CD14-positive monocyte (primary cell): ENCODE data around the gene HDAC6. TPM values are rescaled to one million over a fixed set of nuclear protein-coding genes. Genes with fewer than 3 reads are reported as not detected.
A peak's percentile ranks its signal among the peaks of the same experiment; 100 is the strongest.
"Not testable (repeated sequence)": the region's sequence is repeated elsewhere in the genome, so short reads cannot be mapped to it uniquely, and the experiment has no call there.

ENCODE experiments used
- DNase-seq, 3 donors: peaks; one replicate each; pipeline ENCODE4 v3.0.0-alpha.2; 2011 to 2022
- H2AFZ ChIP-seq: 2 replicates; pipeline ENCODE4 v1.6.0; 2012; ENCODE audit warnings: mild to moderate bottlenecking, low read depth, low read length, inconsistent platforms; ENCODE audit not compliant: insufficient read depth, poor library complexity, severe bottlenecking
- H3K27ac ChIP-seq, 2 donors: 1 replicate in 1 of 2; 2 replicates in 1 of 2; pipeline ENCODE4 v1.5.1; 2012 to 2013; ENCODE audit warnings: low read length in 2 of 2, control low read depth in 1 of 2, inconsistent platforms in 1 of 2, low read depth in 1 of 2, mild to moderate bottlenecking in 1 of 2
- H3K27me3 ChIP-seq, 2 donors: one replicate each; pipeline versions ENCODE4 v1.6.0 to v1.6.1; 2011 to 2013; ENCODE audit warnings: low read length in 2 of 2; ENCODE audit not compliant: control insufficient read depth in 2 of 2, insufficient read depth in 2 of 2
- H3K36me3 ChIP-seq, 2 donors: replicated peaks in 1 of 2; 1 replicate in 1 of 2; 2 replicates in 1 of 2; pipeline versions ENCODE4 v1.5.1 to v1.6.1; 2012 to 2013; ENCODE audit warnings: low read length in 2 of 2, control low read depth in 1 of 2, inconsistent platforms in 1 of 2, mild to moderate bottlenecking in 1 of 2; ENCODE audit not compliant: insufficient read depth in 2 of 2, control insufficient read depth in 1 of 2
- H3K4me1 ChIP-seq, 2 donors: 1 replicate in 1 of 2; 2 replicates in 1 of 2; pipeline versions ENCODE4 v1.5.1 to v1.6.1; 2012 to 2013; ENCODE audit warnings: low read length in 2 of 2, control low read depth in 1 of 2, inconsistent platforms in 1 of 2, mild to moderate bottlenecking in 1 of 2, moderate library complexity in 1 of 2; ENCODE audit not compliant: insufficient read depth in 2 of 2, control insufficient read depth in 1 of 2
- H3K4me2 ChIP-seq: replicated peaks from 2 replicates; pipeline ENCODE3; 2012; ENCODE audit warnings: low read length, moderate library complexity, mild to moderate bottlenecking; ENCODE audit not compliant: poor library complexity, severe bottlenecking; ENCODE audit errors: extremely low read depth
- H3K4me3 ChIP-seq, 3 experiments: fragments of 200-600 bp in 1 of 3; sonication (generic) in 1 of 3; replicated peaks in 1 of 3; 1 replicate in 2 of 3; 2 replicates in 1 of 3; pipeline ENCODE4 v1.5.1; 2011 to 2013; ENCODE audit warnings: low read length in 3 of 3, mild to moderate bottlenecking in 3 of 3, control low read depth in 2 of 3, low read depth in 2 of 3, inconsistent platforms in 1 of 3, moderate library complexity in 1 of 3
- H3K79me2 ChIP-seq: 2 replicates; pipeline ENCODE4 v1.6.0; 2012; ENCODE audit warnings: mild to moderate bottlenecking, control low read depth, inconsistent platforms, low read length, moderate library complexity; ENCODE audit not compliant: insufficient read depth
- H3K9ac ChIP-seq: 2 replicates; pipeline ENCODE4 v1.6.0; 2017; ENCODE audit warnings: low read length, mild to moderate bottlenecking; ENCODE audit not compliant: insufficient read depth, poor library complexity, severe bottlenecking
- H3K9me3 ChIP-seq, 2 donors: replicated peaks in 1 of 2; 1 replicate in 1 of 2; 2 replicates in 1 of 2; pipeline versions ENCODE4 v1.5.1 to v1.6.1; 2012 to 2013; ENCODE audit warnings: low read length in 2 of 2, control low read depth in 1 of 2; ENCODE audit not compliant: control insufficient read depth in 1 of 2, insufficient read depth in 1 of 2
- H4K20me1 ChIP-seq: 2 replicates; pipeline ENCODE4 v1.6.0; 2012; ENCODE audit warnings: mild to moderate bottlenecking, low read length, control low read depth, moderate library complexity; ENCODE audit not compliant: insufficient read depth
- H3K27ac Mint-ChIP-seq, 7 donors: one replicate each; pipeline ENCODE4 v1.8.0; 2020; ENCODE audit warnings: mild to moderate bottlenecking in 7 of 7, mixed read lengths in 7 of 7, moderate library complexity in 6 of 7, inconsistent platforms in 2 of 7
- H3K27me3 Mint-ChIP-seq, 3 donors: one replicate each; pipeline ENCODE4 v1.8.0; 2021 to 2022; ENCODE audit warnings: low read depth in 3 of 3, mild to moderate bottlenecking in 3 of 3, mixed read lengths in 3 of 3, moderate library complexity in 3 of 3, inconsistent platforms in 1 of 3
- H3K36me3 Mint-ChIP-seq, 2 donors: one replicate each; pipeline ENCODE4 v1.8.0; 2020; ENCODE audit warnings: mixed read lengths in 2 of 2, inconsistent platforms in 1 of 2, mild to moderate bottlenecking in 1 of 2
- H3K4me1 Mint-ChIP-seq: one replicate; pipeline ENCODE4 v1.8.0; 2020; ENCODE audit warnings: mild to moderate bottlenecking, mixed read lengths
- H3K4me3 Mint-ChIP-seq, 2 donors: one replicate each; pipeline ENCODE4 v1.8.0; 2020; ENCODE audit warnings: mild to moderate bottlenecking in 2 of 2, mixed read lengths in 2 of 2, moderate library complexity in 1 of 2
- H3K9me3 Mint-ChIP-seq, 7 donors: one replicate each; pipeline ENCODE4 v1.8.0; 2020 to 2022; ENCODE audit warnings: mixed read lengths in 7 of 7, mild to moderate bottlenecking in 6 of 7, moderate library complexity in 6 of 7, inconsistent platforms in 2 of 7
- CTCF ChIP-seq: fragments of 200-600 bp; IDR thresholded peaks from one replicate; pipeline ENCODE4 v1.8.0; 2022; ENCODE audit warnings: antibody characterized with exemption, mild to moderate bottlenecking
- WGBS: methylation state at CpG from one replicate; pipeline ENCODE4 v1.1.5; 2013; ENCODE audit warnings: missing lambda C conversion rate; ENCODE audit not compliant: insufficient coverage; 5-methylcytosine and 5-hydroxymethylcytosine counted together
- intact Hi-C, 2 donors: fragments of 100-400 bp; cut with micrococcal nuclease; formaldehyde crosslinking; loops; one replicate each; pipeline versions ENCODE4 v1.15.0 to v1.15.1; 2023
- polyA plus RNA-seq, 3 donors: library from polyadenylated mRNA; depleted of rRNA in 1 of 3; unstranded in 2 of 3; stranded (reverse) in 1 of 3; fragments of 300-500 nt in 2 of 3; fragments of >200 nt in 1 of 3; fragmentation: Illumina TruSeq in 2 of 3; gene quantifications; 1 replicate in 2 of 3; 2 replicates in 1 of 3; pipeline ENCODE4 v1.2.3, GENCODE V29; 2012 to 2021

The HDAC6 gene
- polyA plus RNA-seq, 3 donors = 12.7 to 67.0 (median 19.7) TPM

- H3K9me3 ChIP-seq, H2AFZ ChIP-seq, DNase-seq, H3K27ac ChIP-seq, H3K36me3 Mint-ChIP-seq, H3K4me2 ChIP-seq, H3K4me3 Mint-ChIP-seq, intact Hi-C loops, H3K36me3 ChIP-seq, H3K4me1 Mint-ChIP-seq, H3K79me2 ChIP-seq, H3K4me3 ChIP-seq, H3K27me3 Mint-ChIP-seq, H3K9ac ChIP-seq, H3K4me1 ChIP-seq, H3K27me3 ChIP-seq, H4K20me1 ChIP-seq: not testable (repeated sequence)
- WGBS = 95% methylated on average over 4 of the region's 12 CpGs
- peaks cover 0 to 16% (median 6%) of the 10 kb centered on the region in 7 donors for H3K9me3 Mint-ChIP-seq
- peak overlapping the region in 1 of 7 donors; percentile 13 for H3K27ac Mint-ChIP-seq
Observed at GRCh38 chrX:48854121-48854804, 52.4 kb downstream of the HDAC6 start.

- TF ChIP-seq CTCF = no peak
- H2AFZ ChIP-seq = no peak overlapping the region
Observed at GRCh38 chrX:48854898-48855297, 53.0 kb downstream of the HDAC6 start.

More at GRCh38 chrX:48854898-48855297, 53.0 kb downstream of the HDAC6 start:
- H3K36me3 ChIP-seq = no peaks in the 10 kb centered on the region
- no peak overlapping the region for H3K4me2 ChIP-seq
- H3K4me1 Mint-ChIP-seq = peaks cover 9% of the 10 kb centered on the region
- peaks cover 0 to 16% (median 6%) of the 10 kb centered on the region in 7 donors for H3K9me3 Mint-ChIP-seq
- intact Hi-C loops = no loop called here
- no peak for DNase-seq
- H3K4me1 ChIP-seq = peaks cover 0 to 2% of the 10 kb centered on the region in 2 donors
- no peak overlapping the region for H3K9ac ChIP-seq
- peaks cover 0 to 7% (median 3%) of the 10 kb centered on the region in 3 donors for H3K27me3 Mint-ChIP-seq
- H3K36me3 Mint-ChIP-seq = no peaks in the 10 kb centered on the region
- no peak overlapping the region for H3K4me3 ChIP-seq
- no peaks in the 10 kb centered on the region for H3K9me3 ChIP-seq
- WGBS = no CpG with 5 or more reads among the region's 5 CpGs
- no peak overlapping the region for H3K27ac Mint-ChIP-seq
- H3K79me2 ChIP-seq = no peaks in the 10 kb centered on the region
- H4K20me1 ChIP-seq = no peaks in the 10 kb centered on the region
- H3K27ac ChIP-seq = no peak overlapping the region
- H3K4me3 Mint-ChIP-seq = no peak overlapping the region
- H3K27me3 ChIP-seq = no peaks in the 10 kb centered on the region
